HCT116 (cell line): ENCODE results near the gene S1PR1. TPM values are rescaled to one million over a fixed set of nuclear protein-coding genes. Genes with fewer than 3 reads are reported as not detected.

ENCODE experiments used
- ATAC-seq: fragments of 200-7000 bp; cut with Tn5 transposase; 2 replicates; pipeline ENCODE4 v1.9.1; 2020; ENCODE audit warnings: mild to moderate bottlenecking, moderate library complexity
- BruUV-seq: library from RNA; stranded (reverse); fragments of 400-500 nt; replicated peaks from 2 replicates; lab custom pipeline; 2021; lab: Mats Ljungman, UMichigan
- CTCF ChIA-PET: fragments of 300-600 bp; sonication (Branson Sonifier 250); formaldehyde crosslinking; loops from one replicate; lab custom pipeline; 2021; ENCODE audit warnings: antibody characterized with exemption; lab: Charles Lee
- POLR2A ChIA-PET: fragments of 300-600, 350-600 bp; sonication (Branson Sonifier 250); formaldehyde crosslinking; loops from one replicate; lab custom pipeline; 2021; ENCODE audit warnings: antibody characterized with exemption; lab: Charles Lee
- RAD21 ChIA-PET, 2 experiments: fragments of 300-600 bp; sonication (Branson Sonifier 250); formaldehyde crosslinking; loops; one replicate each; lab custom pipeline; 2023; ENCODE audit warnings: low total read pairs in 2 of 2; ENCODE audit not compliant: uncharacterized antibody in 2 of 2, unreplicated experiment in 2 of 2, low non-redundant PET in 1 of 2; lab: Charles Lee
- DNase-seq: peaks from one replicate; pipeline ENCODE4 v3.0.0-alpha.2; 2010; ENCODE audit warnings: low read depth, low spot score
- H2AFZ ChIP-seq: fragments of 200-600 bp; shearing (Covaris generic), sonication (generic); 2 replicates; pipeline ENCODE4 v1.6.1; 2017; ENCODE audit warnings: low read depth, mixed run types, mixed read lengths, antibody characterized with exemption, low read length; ENCODE audit not compliant: poor library complexity, severe bottlenecking
- H3K27ac ChIP-seq: 2 replicates; pipeline ENCODE4 v1.5.1; 2012; ENCODE audit warnings: low read depth, low read length
- H3K27me3 ChIP-seq: fragments of 200-600 bp; sonication (generic); 2 replicates; pipeline ENCODE4 v1.6.1; 2016; ENCODE audit warnings: mixed run types, low read length, mixed read lengths; ENCODE audit not compliant: insufficient read depth
- H3K36me3 ChIP-seq, 2 experiments: fragments of 200-500 bp in 1 of 2; fragments of 200-600 bp in 1 of 2; sonication (Bioruptor generic) in 1 of 2; sonication (generic) in 1 of 2; 2 replicates each; pipeline versions ENCODE4 v1.5.1 to v1.6.1; 2014 to 2016; ENCODE audit warnings: low read length in 2 of 2, inconsistent platforms in 1 of 2, mixed read lengths in 1 of 2, mixed run types in 1 of 2; ENCODE audit not compliant: insufficient read depth in 2 of 2, control insufficient read depth in 1 of 2
- H3K4me1 ChIP-seq, 2 experiments: fragments of 200-600 bp in 1 of 2; sonication (generic) in 1 of 2; 2 replicates each; pipeline versions ENCODE4 v1.5.1 to v1.6.1; 2012 to 2017; ENCODE audit warnings: low read length in 2 of 2, inconsistent platforms in 1 of 2, mild to moderate bottlenecking in 1 of 2, mixed read lengths in 1 of 2, mixed run types in 1 of 2, moderate library complexity in 1 of 2; ENCODE audit not compliant: insufficient read depth in 2 of 2, control insufficient read depth in 1 of 2
- H3K4me2 ChIP-seq: fragments of 200-600 bp; sonication (generic); 2 replicates; pipeline ENCODE4 v1.6.1; 2017; ENCODE audit warnings: mixed run types, low read length, mixed read lengths
- H3K4me3 ChIP-seq, 2 experiments: fragments of 200-600 bp in 1 of 2; sonication (generic) in 1 of 2; replicated peaks in 1 of 2; 2 replicates each; pipeline ENCODE4 v1.5.1; 2011 to 2016; ENCODE audit warnings: low read length in 2 of 2, control low read depth in 1 of 2, low read depth in 1 of 2, mild to moderate bottlenecking in 1 of 2, mixed read lengths in 1 of 2, mixed run types in 1 of 2
- H3K79me2 ChIP-seq: fragments of 200-600 bp; sonication (generic); 2 replicates; pipeline ENCODE4 v1.6.1; 2017; ENCODE audit warnings: mild to moderate bottlenecking, mixed run types, low read length, moderate library complexity, mixed read lengths; ENCODE audit not compliant: insufficient read depth
- H3K9ac ChIP-seq: fragments of 200-600 bp; sonication (generic); 2 replicates; pipeline ENCODE4 v1.6.1; 2016; ENCODE audit warnings: low read length, mixed read lengths
- H3K9me2 ChIP-seq: fragments of 200-600 bp; sonication (generic), shearing (Covaris generic); 2 replicates; pipeline ENCODE4 v1.6.1; 2017; ENCODE audit warnings: mixed run types, mild to moderate bottlenecking, moderate library complexity; ENCODE audit not compliant: insufficient read depth
- H3K9me3 ChIP-seq, 2 experiments: fragments of 200-500 bp in 1 of 2; fragments of 200-600 bp in 1 of 2; sonication (Bioruptor generic) in 1 of 2; sonication (generic) in 1 of 2; 2 replicates each; pipeline ENCODE4 v1.6.1; 2014 to 2017; ENCODE audit warnings: low read length in 2 of 2, mixed read lengths in 2 of 2, inconsistent platforms in 1 of 2, low read depth in 1 of 2, mild to moderate bottlenecking in 1 of 2, mixed run types in 1 of 2, moderate library complexity in 1 of 2; ENCODE audit not compliant: control insufficient read depth in 1 of 2, insufficient read depth in 1 of 2
- H4K20me1 ChIP-seq: fragments of 200-600 bp; sonication (generic), shearing (Covaris generic); 2 replicates; pipeline ENCODE4 v1.6.1; 2017; ENCODE audit warnings: mixed run types, mild to moderate bottlenecking, moderate library complexity; ENCODE audit not compliant: insufficient read depth
- CBX3 ChIP-seq: IDR thresholded peaks from 2 replicates; pipeline ENCODE4 v1.6.1; 2012; ENCODE audit warnings: low read depth
- CEBPB ChIP-seq: IDR thresholded peaks from 2 replicates; pipeline ENCODE4 v1.6.1; 2012; ENCODE audit warnings: low read depth
- CTCF ChIP-seq, 3 experiments: fragments of 200-600 bp in 1 of 3; sonication (generic) in 1 of 3; IDR thresholded peaks in 2 of 3; conservative IDR thresholded peaks in 1 of 3; 2 replicates each; pipeline ENCODE4 v1.5.1; 2012 to 2017; ENCODE audit warnings: low read depth in 2 of 3, low read length in 2 of 3, antibody characterized with exemption in 1 of 3, borderline replicate concordance in 1 of 3, control low read depth in 1 of 3, mild to moderate bottlenecking in 1 of 3, mixed read lengths in 1 of 3, mixed run types in 1 of 3, moderate library complexity in 1 of 3; ENCODE audit not compliant: insufficient read depth in 1 of 3
- EGR1 ChIP-seq: IDR thresholded peaks from 2 replicates; pipeline ENCODE4 v1.6.1; 2012; ENCODE audit warnings: low read depth
- EZH2 ChIP-seq: fragments of 200-600 bp; sonication (generic); IDR thresholded peaks from 2 replicates; pipeline ENCODE4 v1.6.1; 2017; ENCODE audit warnings: antibody characterized with exemption, mixed run types
- EZH2phosphoT487 ChIP-seq: fragments of 200-600 bp; IDR thresholded peaks from 2 replicates; pipeline ENCODE4 v1.6.1; 2018; ENCODE audit warnings: antibody characterized with exemption, borderline replicate concordance
- FOSL1 ChIP-seq: IDR thresholded peaks from 2 replicates; pipeline ENCODE4 v1.6.1; 2012; ENCODE audit warnings: low read depth
- JUND ChIP-seq: IDR thresholded peaks from 2 replicates; pipeline ENCODE4 v1.6.1; 2012
- MAX ChIP-seq: IDR thresholded peaks from 2 replicates; pipeline ENCODE4 v1.6.1; 2012
- POLR2A ChIP-seq: IDR thresholded peaks from 2 replicates; pipeline ENCODE4 v1.7.0; 2011; ENCODE audit warnings: borderline replicate concordance; ENCODE audit not compliant: insufficient read depth, insufficient read length; ENCODE audit errors: extremely low read depth
- POLR2AphosphoS5 ChIP-seq: IDR thresholded peaks from 2 replicates; pipeline ENCODE4 v1.6.1; 2011; ENCODE audit warnings: mild to moderate bottlenecking, low read depth, low read length, moderate library complexity
- RAD21 ChIP-seq: IDR thresholded peaks from 2 replicates; pipeline ENCODE4 v1.6.1; 2012; ENCODE audit warnings: low read depth, mild to moderate bottlenecking
- REST ChIP-seq: IDR thresholded peaks from 2 replicates; pipeline ENCODE4 v1.6.1; 2012; ENCODE audit warnings: low read depth
- SIN3A ChIP-seq: IDR thresholded peaks from 2 replicates; pipeline ENCODE4 v1.6.1; 2012; ENCODE audit warnings: low read depth
- SP1 ChIP-seq: IDR thresholded peaks from 2 replicates; pipeline ENCODE4 v1.6.1; 2012; ENCODE audit warnings: low read depth
- SRF ChIP-seq: IDR thresholded peaks from 2 replicates; pipeline ENCODE4 v1.6.1; 2012; ENCODE audit warnings: low read depth
- TCF7L2 ChIP-seq: IDR thresholded peaks from 2 replicates; pipeline ENCODE4 v1.7.0; 2011; ENCODE audit warnings: borderline replicate concordance, inconsistent platforms; ENCODE audit not compliant: insufficient read depth, insufficient read length; ENCODE audit errors: extremely low read depth
- YY1 ChIP-seq: IDR thresholded peaks from 2 replicates; pipeline ENCODE4 v1.6.1; 2011; ENCODE audit warnings: low read length, low read depth, moderate library complexity, mild to moderate bottlenecking; ENCODE audit not compliant: insufficient replicate concordance; ENCODE audit errors: extremely low read depth
- ZNF274 ChIP-seq: fragments of 200-500 bp; sonication (Bioruptor generic); IDR thresholded peaks from 2 replicates; pipeline ENCODE4 v1.6.1; 2014; ENCODE audit warnings: mild to moderate bottlenecking, low read depth, low read length, inconsistent platforms
- intact Hi-C: fragments of 100-400 bp; cut with micrococcal nuclease; formaldehyde crosslinking; loops from 2 replicates; pipeline ENCODE4 v1.10.0; 2022
- total RNA-seq: library from RNA; stranded (reverse); gene quantifications from one replicate; pipeline ENCODE4 v1.2.1, GENCODE V29; 2021; ENCODE audit not compliant: unreplicated experiment
- TF ChIP-seq, protein P1 (sequence below): IDR thresholded peaks from 2 replicates; pipeline ENCODE4 v1.6.1; 2012

Gene S1PR1
- total RNA-seq, 1 experiment from 2014 or later = 0.61 TPM

GRCh38 chr1:101275672-101276071, 38.9 kb downstream of the S1PR1 start:
- BruUV-seq = no TSS peak
- ChIA-PET CTCF (no interaction called here), POLR2A (no interaction called here), RAD21 (no interaction called here)
- Histone ChIP-seq H2AFZ (no peak overlapping the region), H3K9ac (no peak overlapping the region), H3K4me2 (no peak overlapping the region), H3K9me2 (no peaks in the 10 kb centered on the region), H3K79me2 (no peaks in the 10 kb centered on the region), H3K4me1 (no peaks in the 10 kb centered on the region), H4K20me1 (no peaks in the 10 kb centered on the region), H3K27me3 (peaks cover 9% of the 10 kb centered on the region; the same call in 1 of the 2 replicates), H3K9me3 (no peaks in the 10 kb centered on the region), H3K36me3 (no peaks in the 10 kb centered on the region)
- no peak for ATAC-seq
- no peak for TF ChIP-seq TCF7L2
- TF ChIP-seq EZH2 = no peak
- no peak for TF ChIP-seq POLR2AphosphoS5
- no peak for TF ChIP-seq JUND
- TF ChIP-seq, protein P1, sequence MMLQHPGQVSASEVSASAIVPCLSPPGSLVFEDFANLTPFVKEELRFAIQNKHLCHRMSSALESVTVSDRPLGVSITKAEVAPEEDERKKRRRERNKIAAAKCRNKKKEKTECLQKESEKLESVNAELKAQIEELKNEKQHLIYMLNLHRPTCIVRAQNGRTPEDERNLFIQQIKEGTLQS = no peak
- no peak for TF ChIP-seq MAX
- no peak for TF ChIP-seq FOSL1
- TF ChIP-seq RAD21 = no peak
- TF ChIP-seq SP1 = no peak
- TF ChIP-seq REST = no peak
- TF ChIP-seq EGR1 = no peak
- TF ChIP-seq POLR2A = no peak
- no peak for TF ChIP-seq YY1
- no peak for TF ChIP-seq CEBPB
- no peak for TF ChIP-seq EZH2phosphoT487
- TF ChIP-seq SIN3A = no peak
- no peak for TF ChIP-seq ZNF274
- no peak for TF ChIP-seq CBX3
- TF ChIP-seq SRF = no peak
- TF ChIP-seq CTCF (IDR thresholded peaks at IDR 0.05 in 2 of 3, conservative IDR thresholded peaks at IDR 0.05 in 1 of 3; ENCODE audit: borderline replicate concordance in 1 of 3, insufficient read depth in 1 of 3, low read depth in 2 of 3, low read length in 2 of 3) = no peak
- TF ChIP-seq, all 23 proteins: peak for 0
- DNase-seq = no peak
- H3K4me3 ChIP-seq = no peak overlapping the region
- intact Hi-C loops = no loop called here
- no peak overlapping the region for H3K27ac ChIP-seq
